ENCODE results near the gene RER1.

- TF ChIP-seq CTCF (IDR thresholded peaks at IDR 0.05) (no peak), POLR2A (IDR thresholded peaks at IDR 0.05) (no peak), EP300 (IDR thresholded peaks at IDR 0.05) (no peak)
Measured at GRCh38 chr1:2418791-2419320, 27.2 kb downstream of the RER1 start.
